ENCODE data around the gene FADS6.

Gene FADS6

DNA sequence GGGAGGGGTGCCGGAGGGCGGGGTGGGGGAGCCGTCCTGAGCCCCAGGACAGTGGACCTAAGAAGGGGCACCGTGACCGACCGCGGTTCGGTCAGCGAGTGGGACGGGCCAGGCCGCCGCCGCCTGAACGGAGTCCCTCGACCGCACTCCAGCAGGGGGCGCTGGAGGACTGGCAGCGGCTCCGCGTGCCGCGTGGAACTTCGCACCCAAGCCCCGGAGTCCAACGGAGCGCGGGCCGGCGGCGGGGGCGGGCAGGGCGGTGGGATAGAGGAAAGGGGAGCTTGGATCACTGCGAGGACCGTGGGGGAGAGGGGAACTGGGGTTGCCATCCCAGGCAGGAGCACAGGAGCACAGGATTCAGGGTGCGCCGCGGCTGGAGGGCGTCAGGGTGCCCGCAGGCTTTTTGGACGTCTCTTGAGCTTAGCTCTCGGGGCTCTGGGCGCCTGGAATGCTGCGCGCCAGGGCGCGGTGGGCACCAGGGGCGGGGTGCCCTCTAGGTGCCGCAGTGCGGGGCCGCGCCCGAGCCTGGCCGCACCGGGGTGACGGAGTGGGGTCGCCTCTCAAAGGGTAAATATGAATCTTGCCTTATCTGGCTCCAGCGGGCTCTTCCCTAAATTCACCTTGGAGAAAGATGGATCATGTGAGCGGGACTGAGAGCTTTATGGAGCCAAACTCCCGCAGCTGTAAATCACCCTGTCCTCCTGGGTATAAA, 30.3 kb upstream of the FADS6 start:
- ATAC-seq, result peak; percentile 84
- TF ChIP-seq CSDC2 (CRISPR knock-in tag; IDR thresholded peaks at IDR 0.05), result no peak
- TF ChIP-seq, protein P1, sequence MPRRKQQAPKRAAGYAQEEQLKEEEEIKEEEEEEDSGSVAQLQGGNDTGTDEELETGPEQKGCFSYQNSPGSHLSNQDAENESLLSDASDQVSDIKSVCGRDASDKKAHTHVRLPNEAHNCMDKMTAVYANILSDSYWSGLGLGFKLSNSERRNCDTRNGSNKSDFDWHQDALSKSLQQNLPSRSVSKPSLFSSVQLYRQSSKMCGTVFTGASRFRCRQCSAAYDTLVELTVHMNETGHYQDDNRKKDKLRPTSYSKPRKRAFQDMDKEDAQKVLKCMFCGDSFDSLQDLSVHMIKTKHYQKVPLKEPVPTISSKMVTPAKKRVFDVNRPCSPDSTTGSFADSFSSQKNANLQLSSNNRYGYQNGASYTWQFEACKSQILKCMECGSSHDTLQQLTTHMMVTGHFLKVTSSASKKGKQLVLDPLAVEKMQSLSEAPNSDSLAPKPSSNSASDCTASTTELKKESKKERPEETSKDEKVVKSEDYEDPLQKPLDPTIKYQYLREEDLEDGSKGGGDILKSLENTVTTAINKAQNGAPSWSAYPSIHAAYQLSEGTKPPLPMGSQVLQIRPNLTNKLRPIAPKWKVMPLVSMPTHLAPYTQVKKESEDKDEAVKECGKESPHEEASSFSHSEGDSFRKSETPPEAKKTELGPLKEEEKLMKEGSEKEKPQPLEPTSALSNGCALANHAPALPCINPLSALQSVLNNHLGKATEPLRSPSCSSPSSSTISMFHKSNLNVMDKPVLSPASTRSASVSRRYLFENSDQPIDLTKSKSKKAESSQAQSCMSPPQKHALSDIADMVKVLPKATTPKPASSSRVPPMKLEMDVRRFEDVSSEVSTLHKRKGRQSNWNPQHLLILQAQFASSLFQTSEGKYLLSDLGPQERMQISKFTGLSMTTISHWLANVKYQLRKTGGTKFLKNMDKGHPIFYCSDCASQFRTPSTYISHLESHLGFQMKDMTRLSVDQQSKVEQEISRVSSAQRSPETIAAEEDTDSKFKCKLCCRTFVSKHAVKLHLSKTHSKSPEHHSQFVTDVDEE (CRISPR knock-in tag; IDR thresholded peaks at IDR 0.05), result no peak
- TF ChIP-seq ZNF70 (CRISPR knock-in tag; IDR thresholded peaks at IDR 0.05), result no peak
- no peak for TF ChIP-seq ZNF8 (CRISPR knock-in tag; IDR thresholded peaks at IDR 0.05)
- no peak for TF ChIP-seq ZC3H10 (CRISPR knock-in tag; IDR thresholded peaks at IDR 0.05)
- TF ChIP-seq, protein P2, sequence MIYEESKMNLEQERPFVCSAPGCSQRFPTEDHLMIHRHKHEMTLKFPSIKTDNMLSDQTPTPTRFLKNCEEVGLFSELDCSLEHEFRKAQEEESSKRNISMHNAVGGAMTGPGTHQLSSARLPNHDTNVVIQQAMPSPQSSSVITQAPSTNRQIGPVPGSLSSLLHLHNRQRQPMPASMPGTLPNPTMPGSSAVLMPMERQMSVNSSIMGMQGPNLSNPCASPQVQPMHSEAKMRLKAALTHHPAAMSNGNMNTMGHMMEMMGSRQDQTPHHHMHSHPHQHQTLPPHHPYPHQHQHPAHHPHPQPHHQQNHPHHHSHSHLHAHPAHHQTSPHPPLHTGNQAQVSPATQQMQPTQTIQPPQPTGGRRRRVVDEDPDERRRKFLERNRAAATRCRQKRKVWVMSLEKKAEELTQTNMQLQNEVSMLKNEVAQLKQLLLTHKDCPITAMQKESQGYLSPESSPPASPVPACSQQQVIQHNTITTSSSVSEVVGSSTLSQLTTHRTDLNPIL (CRISPR knock-in tag; IDR thresholded peaks at IDR 0.05; ENCODE audit: low read depth), result no peak
- no peak for TF ChIP-seq GLIS3 (CRISPR knock-in tag; IDR thresholded peaks at IDR 0.05)
- TF ChIP-seq, protein P3, sequence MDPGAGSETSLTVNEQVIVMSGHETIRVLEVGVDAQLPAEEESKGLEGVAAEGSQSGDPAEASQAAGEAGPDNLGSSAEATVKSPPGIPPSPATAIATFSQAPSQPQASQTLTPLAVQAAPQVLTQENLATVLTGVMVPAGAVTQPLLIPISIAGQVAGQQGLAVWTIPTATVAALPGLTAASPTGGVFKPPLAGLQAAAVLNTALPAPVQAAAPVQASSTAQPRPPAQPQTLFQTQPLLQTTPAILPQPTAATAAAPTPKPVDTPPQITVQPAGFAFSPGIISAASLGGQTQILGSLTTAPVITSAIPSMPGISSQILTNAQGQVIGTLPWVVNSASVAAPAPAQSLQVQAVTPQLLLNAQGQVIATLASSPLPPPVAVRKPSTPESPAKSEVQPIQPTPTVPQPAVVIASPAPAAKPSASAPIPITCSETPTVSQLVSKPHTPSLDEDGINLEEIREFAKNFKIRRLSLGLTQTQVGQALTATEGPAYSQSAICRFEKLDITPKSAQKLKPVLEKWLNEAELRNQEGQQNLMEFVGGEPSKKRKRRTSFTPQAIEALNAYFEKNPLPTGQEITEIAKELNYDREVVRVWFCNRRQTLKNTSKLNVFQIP (CRISPR knock-in tag; IDR thresholded peaks at IDR 0.05; ENCODE audit: borderline replicate concordance, low read depth), result no peak
- no peak for TF ChIP-seq BACH2 (CRISPR knock-in tag; IDR thresholded peaks at IDR 0.05; ENCODE audit: borderline replicate concordance)
- no peak for TF ChIP-seq TCF4 (CRISPR knock-in tag; IDR thresholded peaks at IDR 0.05; ENCODE audit: borderline replicate concordance)
- TF ChIP-seq TOX (CRISPR knock-in tag; IDR thresholded peaks at IDR 0.05; ENCODE audit: borderline replicate concordance), result no peak
- TF ChIP-seq ESRRG (CRISPR knock-in tag; IDR thresholded peaks at IDR 0.05), result no peak
- TF ChIP-seq RARB (CRISPR knock-in tag; IDR thresholded peaks at IDR 0.05), result no peak

DNA sequence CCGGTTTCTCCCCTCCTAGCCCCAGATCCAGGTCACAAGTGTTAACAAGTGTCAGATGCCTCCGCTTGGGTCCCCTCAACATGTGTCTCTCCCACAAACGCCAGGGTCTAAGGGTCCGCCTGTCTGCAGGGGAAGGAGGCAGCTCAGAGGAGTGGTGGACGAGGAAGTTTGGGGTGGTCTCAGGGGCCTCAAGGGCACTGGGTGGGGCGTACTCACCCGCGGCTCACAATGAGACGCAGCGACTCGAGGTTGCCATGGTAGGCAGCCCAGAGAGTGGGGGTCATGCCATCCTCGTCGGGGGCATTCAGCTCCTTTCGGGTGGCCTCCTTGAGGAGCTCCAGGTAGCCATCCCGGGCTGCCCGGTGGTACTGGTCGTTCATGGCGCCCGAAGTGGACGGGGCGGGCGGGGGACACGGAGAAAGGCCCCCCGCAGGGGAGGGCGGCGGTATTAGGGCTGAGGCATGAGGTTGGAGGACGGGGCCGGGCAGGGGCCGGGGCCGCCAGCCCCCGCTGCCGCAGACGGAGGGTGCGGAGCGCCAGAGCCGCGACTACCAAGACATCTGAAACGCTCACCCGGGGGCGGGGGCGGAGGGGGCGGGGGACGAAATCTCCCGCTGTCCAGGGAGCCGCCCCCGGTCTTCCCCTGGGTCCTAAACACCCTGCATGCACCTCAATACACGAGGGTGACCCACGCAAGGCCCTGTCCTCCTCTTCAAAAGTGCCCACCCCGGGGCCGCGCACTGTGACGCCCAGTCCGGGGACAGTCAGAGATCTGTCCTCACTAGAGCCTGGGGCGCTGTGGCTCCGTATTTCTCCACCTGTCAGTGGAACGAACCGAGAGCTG, 29.5 kb upstream of the FADS6 start, which contains the start of gene USH1G:
Gene USH1G, minus strand, starts transcription at position 562 of the 844 bp plus-strand sequence. Its CDS starts 182 bp downstream, at position 380.
- TF ChIP-seq ZFP30 (CRISPR knock-in tag; IDR thresholded peaks at IDR 0.05) (no peak), BACH2 (CRISPR knock-in tag; IDR thresholded peaks at IDR 0.05; ENCODE audit: borderline replicate concordance) (no peak), PPARA (CRISPR knock-in tag; IDR thresholded peaks at IDR 0.05; ENCODE audit: borderline replicate concordance) (no peak), TCF4 (CRISPR knock-in tag; IDR thresholded peaks at IDR 0.05; ENCODE audit: borderline replicate concordance) (no peak), ISL1 (CRISPR knock-in tag; IDR thresholded peaks at IDR 0.05) (no peak), SNAI2 (CRISPR knock-in tag; IDR thresholded peaks at IDR 0.05) (no peak), ZNF565 (CRISPR knock-in tag; conservative IDR thresholded peaks at IDR 0.05; ENCODE audit: low read depth) (no peak), ZFP3 (CRISPR knock-in tag; IDR thresholded peaks at IDR 0.05) (no peak), OSR1 (CRISPR knock-in tag; IDR thresholded peaks at IDR 0.05) (no peak), ESRRG (CRISPR knock-in tag; IDR thresholded peaks at IDR 0.05) (no peak), ARNTL (CRISPR knock-in tag; IDR thresholded peaks at IDR 0.05; ENCODE audit: borderline replicate concordance, low read depth) (no peak), RARB (CRISPR knock-in tag; IDR thresholded peaks at IDR 0.05) (no peak), GLIS3 (CRISPR knock-in tag; IDR thresholded peaks at IDR 0.05) (no peak), CSDC2 (CRISPR knock-in tag; IDR thresholded peaks at IDR 0.05) (no peak), ZC3H10 (CRISPR knock-in tag; IDR thresholded peaks at IDR 0.05) (no peak), ZNF70 (CRISPR knock-in tag; IDR thresholded peaks at IDR 0.05) (no peak)
- TF ChIP-seq, protein P1 (CRISPR knock-in tag; IDR thresholded peaks at IDR 0.05), result no peak
- TF ChIP-seq, protein P4, sequence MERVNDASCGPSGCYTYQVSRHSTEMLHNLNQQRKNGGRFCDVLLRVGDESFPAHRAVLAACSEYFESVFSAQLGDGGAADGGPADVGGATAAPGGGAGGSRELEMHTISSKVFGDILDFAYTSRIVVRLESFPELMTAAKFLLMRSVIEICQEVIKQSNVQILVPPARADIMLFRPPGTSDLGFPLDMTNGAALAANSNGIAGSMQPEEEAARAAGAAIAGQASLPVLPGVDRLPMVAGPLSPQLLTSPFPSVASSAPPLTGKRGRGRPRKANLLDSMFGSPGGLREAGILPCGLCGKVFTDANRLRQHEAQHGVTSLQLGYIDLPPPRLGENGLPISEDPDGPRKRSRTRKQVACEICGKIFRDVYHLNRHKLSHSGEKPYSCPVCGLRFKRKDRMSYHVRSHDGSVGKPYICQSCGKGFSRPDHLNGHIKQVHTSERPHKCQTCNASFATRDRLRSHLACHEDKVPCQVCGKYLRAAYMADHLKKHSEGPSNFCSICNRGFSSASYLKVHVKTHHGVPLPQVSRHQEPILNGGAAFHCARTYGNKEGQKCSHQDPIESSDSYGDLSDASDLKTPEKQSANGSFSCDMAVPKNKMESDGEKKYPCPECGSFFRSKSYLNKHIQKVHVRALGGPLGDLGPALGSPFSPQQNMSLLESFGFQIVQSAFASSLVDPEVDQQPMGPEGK (CRISPR knock-in tag; IDR thresholded peaks at IDR 0.05; ENCODE audit: borderline replicate concordance), result no peak
- TF ChIP-seq, protein P3 (CRISPR knock-in tag; IDR thresholded peaks at IDR 0.05; ENCODE audit: borderline replicate concordance, low read depth), result no peak
- peak; percentile 43 for ATAC-seq

Measured in SK-N-SH treated with all-trans-retinoic acid at 6 μM for 48 hours (cell line).